Measurements from ENCODE around the gene UBFD1.
"Not testable (repeated sequence)": the region's sequence is repeated elsewhere in the genome, so short reads cannot be mapped to it uniquely, and the experiment has no call there.

Gene UBFD1

GRCh38 chr16:23527961-23528643 lies 29.4 kb upstream of the UBFD1 start:
- DNase-seq (ENCODE audit: low read depth, low spot score), result no peak

- no peak for DNase-seq (ENCODE audit: low read depth, low spot score)
Observed at GRCh38 chr16:23528644-23529310, 28.8 kb upstream of the UBFD1 start.

DNA sequence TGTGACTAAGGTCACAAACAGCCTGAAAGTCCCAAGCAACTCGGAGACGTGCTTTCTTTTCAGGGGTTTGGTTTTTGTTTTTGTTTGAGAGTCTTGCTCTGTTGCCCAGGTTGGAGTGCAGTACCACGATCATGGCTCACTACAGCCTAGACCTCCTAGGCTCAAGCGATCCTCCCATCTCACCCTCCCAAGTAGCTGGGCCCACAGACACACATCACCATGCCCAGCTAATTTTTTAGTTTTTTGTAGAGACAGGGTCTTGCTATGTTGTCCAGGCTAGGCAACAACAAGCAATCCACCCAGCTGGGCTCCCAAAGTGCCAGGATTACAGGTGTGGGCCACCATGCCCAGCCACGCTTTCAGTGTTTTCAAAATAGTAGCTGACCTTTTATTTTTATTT lies 27.5 kb upstream of the UBFD1 start:
- no peak for DNase-seq (ENCODE audit: low read depth, low spot score)

- DNase-seq (ENCODE audit: low read depth, low spot score), result no peak
Observed at GRCh38 chr16:23532448-23532847, 25.1 kb upstream of the UBFD1 start.

GRCh38 chr16:23534868-23535860 lies 22.4 kb upstream of the UBFD1 start:
- DNase-seq (ENCODE audit: low read depth, low spot score), result no peak

- DNase-seq (ENCODE audit: low read depth, low spot score), result no peak
Observed at GRCh38 chr16:23535901-23536300, 21.6 kb upstream of the UBFD1 start.

DNA sequence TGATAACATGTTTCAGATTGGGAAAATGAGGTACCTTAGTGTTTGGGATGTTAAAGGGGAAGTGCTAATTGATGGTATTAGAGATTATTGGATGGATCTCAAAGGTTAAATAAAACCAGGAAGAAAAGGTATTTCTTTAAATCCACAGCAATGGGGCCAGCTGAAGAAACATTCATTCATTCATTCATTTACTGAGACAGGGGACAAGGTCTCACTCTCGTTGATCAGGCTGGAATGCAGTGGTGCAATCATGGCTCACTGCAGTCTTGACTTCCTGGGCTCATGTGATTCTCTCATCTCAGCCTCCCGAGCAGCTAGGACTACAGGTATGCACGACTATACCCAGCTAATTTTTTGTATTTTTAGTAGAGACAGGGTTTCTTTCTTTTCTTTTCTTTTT lies 20.1 kb upstream of the UBFD1 start:
- no peak for DNase-seq (ENCODE audit: low read depth, low spot score)

GRCh38 chr16:23538919-23539278 lies 18.6 kb upstream of the UBFD1 start:
- no peak for DNase-seq (ENCODE audit: low read depth, low spot score)

- no peak for DNase-seq (ENCODE audit: low read depth, low spot score)
Observed at GRCh38 chr16:23539984-23540816, 17.3 kb upstream of the UBFD1 start.

DNA sequence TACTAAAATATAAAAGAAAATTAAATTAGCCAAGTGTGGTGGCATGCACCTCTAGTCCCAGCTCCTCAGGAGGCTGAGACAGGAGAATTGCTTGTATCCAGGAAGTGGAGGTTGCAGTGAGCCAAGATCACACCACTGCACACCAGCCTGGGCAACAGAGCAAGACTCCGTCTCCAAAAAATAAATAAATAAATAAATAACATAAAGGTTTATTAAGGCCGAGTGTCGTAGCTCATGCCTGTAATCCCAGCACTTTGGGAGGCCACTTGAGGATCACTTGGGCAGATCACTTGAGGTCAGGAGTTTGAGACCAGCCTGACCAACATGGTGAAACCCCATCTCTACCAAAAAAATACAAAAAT lies 16.7 kb upstream of the UBFD1 start:
- not testable (repeated sequence) for DNase-seq (ENCODE audit: low read depth, low spot score)

DNA sequence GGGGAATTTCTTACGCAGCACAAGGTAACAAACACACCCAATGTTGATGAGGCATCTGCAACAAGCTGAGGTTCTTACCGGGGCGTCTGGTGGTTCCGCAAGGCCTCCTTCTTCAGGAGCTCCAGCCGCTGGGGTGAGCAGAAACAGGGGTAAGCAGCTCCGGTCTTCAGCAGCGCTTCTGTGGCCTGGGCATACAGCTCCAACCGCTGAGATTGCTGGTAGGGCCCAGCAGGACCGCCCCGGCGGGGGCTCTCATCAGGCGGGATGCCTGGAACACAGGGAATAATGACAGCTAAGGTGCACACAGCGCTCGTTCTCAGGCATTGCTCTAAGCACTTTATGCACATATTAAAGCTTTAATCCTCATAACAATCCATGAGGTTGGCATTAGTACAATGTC lies 13.1 kb upstream of the UBFD1 start:
- DNase-seq (ENCODE audit: low read depth, low spot score), result no peak

- DNase-seq (ENCODE audit: low read depth, low spot score), result no peak
Observed at GRCh38 chr16:23549938-23550337, 7.6 kb upstream of the UBFD1 start.

DNA sequence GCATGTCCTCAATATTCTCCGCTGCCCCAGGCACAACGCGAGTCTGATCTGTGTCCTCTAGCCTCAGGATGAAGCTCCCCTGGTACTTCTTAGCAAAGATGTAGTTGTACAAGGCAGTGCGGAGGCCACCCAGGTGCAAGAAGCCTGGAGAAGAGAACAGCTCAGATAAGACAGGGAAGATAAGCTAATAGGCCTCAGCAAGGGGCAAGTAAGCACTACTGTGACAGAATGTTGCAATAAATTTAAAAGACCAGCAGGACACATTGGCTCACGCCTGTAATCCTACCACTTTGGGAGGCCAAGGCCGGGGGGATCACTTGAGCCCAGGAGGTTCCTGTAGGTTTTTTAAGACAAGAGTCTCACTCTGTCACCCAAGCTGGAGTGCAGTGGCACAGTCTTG lies 5.4 kb upstream of the UBFD1 start:
- DNase-seq (ENCODE audit: low read depth, low spot score), result no peak

DNA sequence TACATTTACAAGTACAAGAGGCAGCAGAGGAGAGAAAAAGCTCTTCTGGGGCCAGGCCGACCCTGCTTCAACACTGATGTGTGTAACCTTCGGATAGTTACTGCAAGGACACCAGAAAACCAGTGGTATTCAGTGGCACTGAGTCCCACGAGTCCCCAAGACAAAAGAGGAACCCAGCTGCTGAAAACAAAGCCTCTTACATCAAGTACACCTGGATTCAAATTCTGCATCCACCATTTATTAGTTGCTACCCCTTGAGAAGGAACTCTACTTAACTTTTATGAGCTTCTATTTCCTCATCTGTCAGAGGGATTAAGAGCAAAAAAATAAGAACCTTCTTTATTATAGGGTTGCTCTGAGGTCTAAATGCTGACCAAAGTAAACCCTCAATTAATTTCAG lies 3.0 kb upstream of the UBFD1 start:
- DNase-seq (ENCODE audit: low read depth, low spot score), result no peak

DNA sequence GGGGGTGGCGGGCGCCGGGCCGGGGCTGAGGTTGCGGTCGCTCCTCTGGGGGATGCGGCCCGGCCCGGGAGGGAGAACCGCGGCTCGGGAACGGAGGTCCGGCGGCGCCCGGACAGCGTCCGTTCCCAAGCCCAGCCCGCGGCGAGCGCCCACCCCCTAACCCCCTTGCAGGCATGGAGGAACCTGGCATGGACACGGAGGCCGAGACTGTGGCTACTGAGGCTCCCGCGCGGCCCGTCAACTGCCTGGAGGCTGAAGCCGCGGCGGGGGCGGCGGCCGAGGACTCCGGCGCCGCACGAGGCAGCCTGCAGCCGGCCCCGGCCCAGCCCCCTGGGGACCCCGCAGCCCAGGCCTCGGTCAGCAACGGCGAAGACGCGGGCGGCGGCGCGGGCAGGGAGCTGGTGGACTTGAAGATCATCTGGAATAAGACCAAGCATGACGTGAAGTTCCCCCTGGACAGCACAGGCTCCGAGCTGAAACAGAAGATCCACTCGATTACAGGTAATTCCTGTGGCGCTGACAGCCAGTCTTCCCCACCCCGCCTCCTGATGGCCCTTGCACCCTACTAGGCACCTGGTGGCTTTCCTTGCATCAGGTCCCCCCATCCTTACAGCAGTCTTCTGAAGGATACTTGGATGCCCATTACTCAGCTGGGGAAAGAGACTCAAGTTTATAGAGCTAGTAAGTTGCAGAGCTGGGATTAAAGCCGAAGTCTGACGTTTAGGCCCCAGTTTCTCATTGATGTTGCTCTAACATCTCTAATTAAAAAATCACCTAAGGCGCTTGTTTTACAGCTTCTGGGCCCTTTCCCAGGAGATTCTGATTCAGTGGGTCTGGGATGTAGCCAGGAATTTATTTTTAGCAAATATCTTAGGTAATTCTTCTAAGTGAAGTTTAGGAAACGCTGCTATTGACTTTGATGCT lies 514 bp downstream of the UBFD1 start:
- DNase-seq (ENCODE audit: low read depth, low spot score), result no peak

GRCh38 chr16:23561586-23561985 lies 4.1 kb downstream of the UBFD1 start:
- no peak for DNase-seq (ENCODE audit: low read depth, low spot score)

- DNase-seq (ENCODE audit: low read depth, low spot score), result no peak
Observed at GRCh38 chr16:23562505-23562904, 5.0 kb downstream of the UBFD1 start.

- no peak for DNase-seq (ENCODE audit: low read depth, low spot score)
Observed at GRCh38 chr16:23563186-23563585, 5.7 kb downstream of the UBFD1 start.

DNA sequence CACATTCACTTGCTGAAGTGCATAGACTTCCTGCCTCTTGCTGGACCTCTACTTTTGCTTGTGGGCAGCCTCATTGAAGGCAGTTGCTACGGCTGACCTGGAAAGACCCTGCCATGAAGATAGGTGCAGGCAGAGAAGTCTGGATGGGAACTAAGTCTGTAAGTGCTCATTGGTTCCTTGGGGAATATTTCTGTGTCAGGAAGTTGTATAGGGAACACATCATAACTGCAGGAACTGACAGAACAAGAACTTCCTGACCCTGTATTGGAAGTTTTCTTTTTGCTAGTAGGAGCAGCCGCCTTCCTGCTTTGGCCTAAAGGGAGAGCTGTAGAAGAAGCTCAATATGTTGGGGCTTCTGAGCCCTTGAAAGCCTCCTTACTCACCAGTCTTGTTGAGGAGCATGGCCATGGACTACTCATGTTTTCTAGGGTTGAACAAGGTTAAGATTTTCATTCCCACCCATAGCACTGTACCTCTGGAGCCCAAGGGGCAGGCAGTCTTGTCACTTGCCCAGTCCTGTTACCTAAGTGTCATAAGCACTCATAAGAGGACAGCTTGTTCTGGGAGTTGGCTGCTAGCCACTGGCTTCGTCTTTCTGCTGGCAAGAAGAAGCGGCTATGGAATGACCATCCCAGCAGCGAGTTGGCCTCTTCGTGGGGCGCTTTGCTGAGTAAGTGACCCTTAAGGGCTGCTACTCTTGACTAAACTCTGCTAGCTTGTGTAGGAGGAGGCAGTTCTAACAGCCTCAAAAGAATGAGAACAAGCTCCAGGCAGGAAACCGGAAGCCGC lies 7.2 kb downstream of the UBFD1 start:
- no peak for DNase-seq (ENCODE audit: low read depth, low spot score)

GRCh38 chr16:23566724-23567123 lies 9.2 kb downstream of the UBFD1 start:
- no peak for DNase-seq (ENCODE audit: low read depth, low spot score)

Data from activated CD4-positive, CD25-positive, alpha-beta regulatory T cell treated with anti-CD3 and anti-CD28 coated beads, Interleukin-2, amount 50 U/mL, for 16 hours (primary cell).